Muscle layer of colon (tissue), 2 donors: ENCODE results near the gene AKT1.

ENCODE experiments used
- H3K27ac ChIP-seq: one replicate; pipeline ENCODE4 v1.7.0; 2013; ENCODE audit warnings: low read depth, mild to moderate bottlenecking, low read length, moderate library complexity
- H3K27me3 ChIP-seq, 2 donors: one replicate each; pipeline ENCODE4 v1.7.0; 2013; ENCODE audit warnings: low read length in 2 of 2, mild to moderate bottlenecking in 2 of 2; ENCODE audit not compliant: insufficient read depth in 2 of 2, control insufficient read depth in 1 of 2
- H3K36me3 ChIP-seq: one replicate; pipeline ENCODE4 v1.7.0; 2013; ENCODE audit warnings: mild to moderate bottlenecking, low read length; ENCODE audit not compliant: insufficient read depth
- H3K4me1 ChIP-seq: one replicate; pipeline ENCODE4 v1.7.0; 2013; ENCODE audit warnings: mild to moderate bottlenecking, low read length; ENCODE audit not compliant: insufficient read depth
- H3K4me3 ChIP-seq, 2 donors: one replicate each; pipeline ENCODE4 v1.7.0; 2013; ENCODE audit warnings: low read length in 2 of 2, low read depth in 1 of 2, mild to moderate bottlenecking in 1 of 2, moderate library complexity in 1 of 2
- H3K9ac ChIP-seq: one replicate; pipeline ENCODE4 v1.7.0; 2013; ENCODE audit warnings: low read length
- H3K9me3 ChIP-seq: one replicate; pipeline ENCODE4 v1.7.0; 2013; ENCODE audit warnings: mild to moderate bottlenecking, low read length
- donor health status: abdominal sarcoma.
- donor health status: Adenocarcinoma of cecum.

AKT1 gene

GRCh38 chr14:104781271-104782077, 14.1 kb downstream of the AKT1 start:
- Histone ChIP-seq H3K9ac (no peak overlapping the region), H3K36me3 (no peaks in the 10 kb centered on the region), H3K4me1 (peaks cover 7% of the 10 kb centered on the region), H3K27me3 (no peaks in the 10 kb centered on the region), H3K27ac (no peak overlapping the region), H3K4me3 (no peak overlapping the region), H3K9me3 (no peaks in the 10 kb centered on the region)

- H3K36me3 ChIP-seq: no peaks in the 10 kb centered on the region
- H3K27ac ChIP-seq: no peak overlapping the region
Observed at GRCh38 chr14:104780513-104781030, 15.0 kb downstream of the AKT1 start.

GRCh38 chr14:104779776-104780512, 15.6 kb downstream of the AKT1 start:
- Histone ChIP-seq H3K36me3 (no peaks in the 10 kb centered on the region), H3K9ac (no peak overlapping the region), H3K4me1 (no peaks in the 10 kb centered on the region), H3K4me3 (no peak overlapping the region), H3K9me3 (no peaks in the 10 kb centered on the region), H3K27me3 (no peaks in the 10 kb centered on the region), H3K27ac (no peak overlapping the region)

More at GRCh38 chr14:104780513-104781030, 15.0 kb downstream of the AKT1 start:
- Histone ChIP-seq H3K27me3 (no peaks in the 10 kb centered on the region), H3K4me1 (peaks cover 5% of the 10 kb centered on the region), H3K9ac (no peak overlapping the region), H3K4me3 (no peak overlapping the region), H3K9me3 (no peaks in the 10 kb centered on the region)

GRCh38 chr14:104778694-104779331, 16.7 kb downstream of the AKT1 start:
- Histone ChIP-seq H3K4me3 (no peak overlapping the region), H3K9me3 (no peaks in the 10 kb centered on the region), H3K36me3 (no peaks in the 10 kb centered on the region), H3K4me1 (no peaks in the 10 kb centered on the region), H3K27me3 (no peaks in the 10 kb centered on the region), H3K9ac (no peak overlapping the region), H3K27ac (no peak overlapping the region)

DNA sequence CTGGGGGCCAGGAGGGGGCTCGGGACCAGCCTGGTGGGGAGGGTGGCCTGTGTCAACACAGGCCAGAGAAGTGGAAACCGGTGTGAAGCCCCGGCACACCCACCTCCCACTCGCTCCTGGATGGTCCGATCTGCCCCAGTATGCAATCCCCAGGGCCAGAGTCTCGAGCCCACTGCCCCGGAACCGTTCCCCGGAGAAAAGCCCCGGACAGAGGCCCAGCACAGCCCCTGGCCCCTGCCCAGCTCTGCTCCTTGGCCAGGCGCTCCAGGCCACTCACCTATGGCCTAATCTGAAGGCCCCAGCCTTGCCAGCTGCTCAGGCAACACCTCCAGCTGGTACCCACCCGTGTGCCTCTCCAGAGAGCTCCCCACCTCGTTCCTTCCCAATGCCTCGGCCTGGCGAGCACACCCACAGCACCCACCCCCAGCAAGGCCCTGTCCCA, 17.7 kb downstream of the AKT1 start:
- Histone ChIP-seq H3K4me3 (no peak overlapping the region), H3K4me1 (no peaks in the 10 kb centered on the region), H3K9ac (no peak overlapping the region), H3K27me3 (no peaks in the 10 kb centered on the region), H3K9me3 (no peaks in the 10 kb centered on the region), H3K27ac (no peak overlapping the region), H3K36me3 (no peaks in the 10 kb centered on the region)

GRCh38 chr14:104776961-104777807, 18.4 kb downstream of the AKT1 start:
- H3K27ac ChIP-seq: no peak overlapping the region
- no peaks in the 10 kb centered on the region for H3K27me3 ChIP-seq
- H3K4me1 ChIP-seq: no peaks in the 10 kb centered on the region
- peaks cover under 1% of the 10 kb centered on the region for H3K36me3 ChIP-seq
- no peak overlapping the region for H3K9ac ChIP-seq
- H3K4me3 ChIP-seq: no peak overlapping the region
- H3K9me3 ChIP-seq: no peaks in the 10 kb centered on the region

DNA sequence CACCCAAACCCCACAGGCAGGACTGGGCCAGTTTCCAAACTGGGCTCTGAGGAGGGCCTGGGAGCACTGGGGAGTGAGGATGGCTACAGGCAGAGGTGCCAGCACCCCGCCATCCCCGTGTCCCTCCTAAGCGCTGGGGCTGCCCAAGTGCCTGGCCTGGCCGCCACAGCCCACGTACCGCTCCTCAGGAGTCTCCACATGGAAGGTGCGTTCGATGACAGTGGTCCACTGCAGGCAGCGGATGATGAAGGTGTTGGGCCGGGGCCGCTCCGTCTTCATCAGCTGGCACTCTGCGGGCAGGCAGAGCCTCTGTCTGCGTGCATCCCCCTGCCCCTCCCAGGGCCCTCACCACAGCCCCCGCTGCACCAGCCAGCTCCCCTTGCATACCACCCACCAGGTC, 19.1 kb downstream of the AKT1 start:
- Histone ChIP-seq H3K4me3 (no peak overlapping the region), H3K36me3 (peaks cover 7% of the 10 kb centered on the region), H3K4me1 (no peaks in the 10 kb centered on the region), H3K9me3 (no peaks in the 10 kb centered on the region), H3K27me3 (no peaks in the 10 kb centered on the region), H3K9ac (no peak overlapping the region), H3K27ac (no peak overlapping the region)

DNA sequence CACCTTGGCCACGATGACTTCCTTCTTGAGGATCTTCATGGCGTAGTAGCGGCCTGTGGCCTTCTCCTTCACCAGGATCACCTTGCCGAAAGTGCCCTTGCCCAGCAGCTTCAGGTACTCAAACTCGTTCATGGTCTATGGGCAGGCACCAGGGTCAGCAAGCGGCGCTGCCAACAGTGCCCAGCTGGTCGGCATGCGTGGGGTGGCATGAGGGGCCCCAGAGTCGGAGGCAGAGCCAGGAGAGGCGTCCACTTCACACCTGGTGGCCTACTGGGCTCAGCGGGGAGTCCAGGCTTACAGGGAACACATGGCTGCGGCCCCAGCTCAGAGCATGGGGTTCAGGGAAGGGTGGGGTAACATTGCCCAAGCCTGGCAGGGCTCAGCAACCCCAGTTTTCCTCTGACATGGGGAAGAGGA, 20.5 kb downstream of the AKT1 start:
- Histone ChIP-seq H3K27ac (no peak overlapping the region), H3K9me3 (no peaks in the 10 kb centered on the region), H3K4me1 (no peaks in the 10 kb centered on the region), H3K36me3 (peaks cover 17% of the 10 kb centered on the region), H3K27me3 (no peaks in the 10 kb centered on the region), H3K4me3 (no peak overlapping the region), H3K9ac (no peak overlapping the region)

DNA sequence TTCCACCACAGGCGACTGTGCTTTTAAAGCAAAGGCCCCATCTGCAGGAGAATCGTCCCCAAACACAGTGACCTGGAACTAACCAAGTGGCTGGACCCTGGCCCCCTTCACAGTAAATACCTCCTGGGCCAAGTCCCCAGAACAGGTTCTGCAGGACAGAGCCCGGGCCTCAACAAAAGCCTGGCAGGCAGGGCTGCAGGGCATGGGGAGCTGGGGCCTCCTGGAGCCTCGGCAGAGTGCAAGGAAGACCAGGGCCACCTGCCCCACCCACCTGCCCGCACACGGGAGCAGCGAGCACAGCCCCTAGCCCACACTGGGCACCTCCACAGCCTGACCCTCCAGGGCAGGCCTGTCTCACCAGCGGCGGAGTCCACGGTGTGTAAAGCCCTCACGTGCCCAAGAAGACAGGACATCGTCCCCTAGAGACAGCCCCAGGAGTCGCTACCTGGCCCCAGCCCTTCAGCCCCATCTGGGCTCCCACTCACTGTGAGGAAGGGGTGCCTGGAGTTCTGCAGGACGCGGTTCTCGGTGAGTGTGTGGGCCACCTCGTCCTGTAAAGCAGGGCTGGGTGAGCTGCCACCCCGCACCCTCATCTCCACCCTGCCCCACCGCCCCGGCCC, 21.0 kb downstream of the AKT1 start:
- H3K36me3 ChIP-seq: peaks cover 17% of the 10 kb centered on the region
- H3K9ac ChIP-seq: no peak overlapping the region
- H3K4me1 ChIP-seq: no peaks in the 10 kb centered on the region
- no peak overlapping the region for H3K4me3 ChIP-seq
- no peaks in the 10 kb centered on the region for H3K27me3 ChIP-seq
- H3K9me3 ChIP-seq: no peaks in the 10 kb centered on the region
- H3K27ac ChIP-seq: no peak overlapping the region

- H3K9ac ChIP-seq: no peak overlapping the region
- no peaks in the 10 kb centered on the region for H3K9me3 ChIP-seq
- H3K4me3 ChIP-seq: no peak overlapping the region
- peaks cover 17% of the 10 kb centered on the region for H3K36me3 ChIP-seq
- H3K4me1 ChIP-seq: peaks cover 2% of the 10 kb centered on the region
- H3K27ac ChIP-seq: no peak overlapping the region
- H3K27me3 ChIP-seq: no peaks in the 10 kb centered on the region
Observed at GRCh38 chr14:104773505-104774452, 21.8 kb downstream of the AKT1 start.
